Mucosa of gallbladder (tissue), 1 donor: ENCODE results near the gene GAL3ST3. TPM values are rescaled to one million over a fixed set of nuclear protein-coding genes. Genes with fewer than 3 reads are reported as not detected.
A peak's percentile ranks its signal among the peaks of the same experiment; 100 is the strongest.
"Not testable (repeated sequence)": the region's sequence is repeated elsewhere in the genome, so short reads cannot be mapped to it uniquely, and the experiment has no call there.

Source experiments
- DNase-seq: peaks from one replicate; pipeline ENCODE4 v3.0.0-alpha.2; 2020; ENCODE audit warnings: low spot score
- total RNA-seq: library from RNA; stranded (reverse); gene quantifications from one replicate; pipeline ENCODE4 v1.2.1, GENCODE V29; 2021
- donor health status: DM: no; HTN: no; CAD: no.

The GAL3ST3 gene, protein sequence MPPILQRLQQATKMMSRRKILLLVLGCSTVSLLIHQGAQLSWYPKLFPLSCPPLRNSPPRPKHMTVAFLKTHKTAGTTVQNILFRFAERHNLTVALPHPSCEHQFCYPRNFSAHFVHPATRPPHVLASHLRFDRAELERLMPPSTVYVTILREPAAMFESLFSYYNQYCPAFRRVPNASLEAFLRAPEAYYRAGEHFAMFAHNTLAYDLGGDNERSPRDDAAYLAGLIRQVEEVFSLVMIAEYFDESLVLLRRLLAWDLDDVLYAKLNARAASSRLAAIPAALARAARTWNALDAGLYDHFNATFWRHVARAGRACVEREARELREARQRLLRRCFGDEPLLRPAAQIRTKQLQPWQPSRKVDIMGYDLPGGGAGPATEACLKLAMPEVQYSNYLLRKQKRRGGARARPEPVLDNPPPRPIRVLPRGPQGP
- total RNA-seq, result 0.78 TPM

DNA sequence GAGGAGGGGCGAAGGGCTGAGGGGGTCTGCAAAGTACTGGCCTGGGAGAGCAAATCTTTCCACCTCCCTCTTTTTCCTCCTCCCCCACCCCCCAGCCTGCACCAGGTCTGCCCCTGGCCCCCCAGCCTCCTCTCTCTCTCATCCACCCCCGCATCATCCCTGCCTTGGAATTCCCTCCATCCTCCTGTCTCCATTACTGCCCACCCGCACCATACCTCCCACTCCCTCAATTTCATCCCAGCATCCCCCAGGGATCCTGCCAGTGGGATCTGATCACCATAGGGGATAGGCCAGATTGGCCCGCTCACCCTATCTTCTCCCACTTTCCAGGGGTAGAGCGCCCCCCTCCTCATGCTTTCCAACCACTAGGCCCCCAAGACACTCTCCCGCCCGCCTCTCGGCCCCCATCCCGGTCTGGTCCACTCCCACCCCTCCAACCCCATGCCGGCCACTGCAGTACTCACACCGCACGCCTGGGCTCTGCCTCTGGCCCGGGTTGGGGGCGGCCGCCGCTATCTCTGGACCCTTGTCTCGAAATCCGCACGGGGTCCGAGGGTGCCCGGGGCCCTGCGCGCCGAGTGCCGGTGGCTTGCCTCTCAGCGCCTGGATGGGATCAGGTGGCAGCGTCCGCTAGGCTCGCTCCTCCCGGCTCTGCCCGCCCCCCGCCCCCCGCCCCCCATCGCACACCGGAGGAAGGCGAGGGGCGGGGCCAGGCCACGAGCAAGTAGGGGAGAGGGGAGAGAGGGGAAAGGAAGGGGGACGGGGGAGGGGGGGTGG lies at the start of gene GAL3ST3:
GAL3ST3 (minus strand) TSS at position 615 of the 777 bp plus-strand sequence. CDS start 3,746 bp downstream, outside the sequence.
- DNase-seq, result no peak

DNA sequence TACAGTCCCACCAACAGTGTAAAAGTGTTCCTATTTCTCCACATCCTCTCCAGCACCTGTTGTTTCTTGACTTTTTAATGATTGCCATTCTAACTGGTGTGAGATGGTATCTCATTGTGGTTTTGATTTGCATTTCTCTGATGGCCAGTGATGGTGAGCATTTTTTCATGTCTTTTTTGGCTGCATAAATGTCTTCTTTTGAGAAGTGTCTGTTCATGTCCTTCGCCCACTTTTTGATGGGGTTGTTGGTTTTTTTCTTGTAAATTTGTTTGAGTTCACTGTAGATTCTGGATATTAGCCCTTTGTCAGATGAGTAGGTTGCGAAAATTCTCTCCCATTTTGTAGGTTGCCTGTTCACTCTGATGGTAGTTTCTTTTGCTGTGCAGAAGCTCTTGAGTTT lies 43.2 kb upstream of the GAL3ST3 start:
- not testable (repeated sequence) for DNase-seq

DNA sequence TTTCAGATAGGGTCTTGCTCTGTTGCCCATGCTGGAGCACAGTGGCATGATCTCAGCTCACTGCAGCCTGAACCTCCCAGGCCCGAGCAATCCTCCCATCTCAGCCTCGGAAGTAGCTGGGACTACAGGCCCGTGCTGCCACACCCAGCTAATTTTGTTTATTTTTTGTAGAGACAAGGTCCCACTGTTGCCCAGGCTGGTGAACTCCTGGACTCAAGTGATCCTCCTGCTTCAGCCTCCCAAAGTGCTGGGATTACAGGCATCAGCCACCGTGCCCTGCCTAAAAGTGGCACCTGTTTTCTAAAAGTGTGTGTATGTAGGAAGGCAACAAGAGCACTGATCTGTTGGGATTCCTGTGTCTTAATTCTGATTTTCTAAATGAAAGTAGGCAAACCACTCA lies 41.3 kb upstream of the GAL3ST3 start:
- DNase-seq, result no peak

DNA sequence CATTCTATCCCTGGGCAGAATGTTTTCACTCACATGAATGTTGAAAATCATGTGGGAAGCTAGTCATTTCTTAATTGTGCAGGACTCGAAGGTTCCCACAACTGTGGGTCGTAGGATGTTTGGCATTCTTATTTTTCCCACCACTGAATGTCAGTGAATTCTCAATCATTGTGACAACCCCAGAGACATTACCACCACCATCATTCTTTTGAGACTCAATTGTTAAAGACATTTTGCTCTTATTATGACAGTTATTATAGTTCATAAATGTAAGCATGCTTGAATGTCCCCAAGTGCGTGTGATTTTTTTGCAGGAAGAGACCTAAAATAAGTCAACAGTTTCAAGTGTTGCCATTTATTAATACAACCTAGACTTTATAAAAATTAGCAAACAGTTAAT lies 40.1 kb upstream of the GAL3ST3 start:
- DNase-seq, result no peak

DNA sequence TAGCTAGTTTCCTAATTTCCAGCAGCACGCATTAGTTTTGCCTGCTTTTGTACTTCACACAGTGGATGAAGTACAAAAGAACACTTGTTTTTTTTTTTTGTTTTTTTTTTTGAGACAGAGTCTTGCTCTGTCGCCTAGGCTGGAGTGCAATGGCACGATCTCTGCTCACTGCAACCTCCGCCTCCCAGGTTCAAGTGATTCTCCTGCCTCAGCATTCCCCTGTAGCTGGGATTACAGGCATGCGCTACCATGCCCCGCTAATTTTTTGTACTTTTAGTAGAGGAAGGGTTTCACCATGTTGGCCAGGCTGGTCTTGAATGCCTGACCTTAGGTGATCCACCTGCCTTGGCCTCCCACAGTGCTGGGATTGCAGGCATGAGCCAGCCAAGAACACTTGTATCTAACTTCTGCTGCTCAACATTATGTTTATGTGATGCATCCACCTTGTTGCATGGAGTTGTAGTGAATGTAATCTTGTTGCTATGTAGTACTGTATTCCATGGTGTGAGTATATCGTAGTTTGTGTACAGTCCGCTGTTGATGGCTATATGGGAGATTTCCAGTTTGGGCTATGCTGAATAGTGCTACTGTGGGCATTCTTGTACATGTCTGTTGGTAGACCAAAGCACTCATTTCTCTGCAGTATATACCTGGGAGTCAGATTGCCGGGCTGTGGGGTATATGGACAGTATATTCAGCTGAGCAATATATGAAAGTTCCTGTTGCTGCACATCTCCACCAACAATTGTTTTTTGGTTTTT lies 38.4 kb upstream of the GAL3ST3 start:
- DNase-seq, result no peak

DNA sequence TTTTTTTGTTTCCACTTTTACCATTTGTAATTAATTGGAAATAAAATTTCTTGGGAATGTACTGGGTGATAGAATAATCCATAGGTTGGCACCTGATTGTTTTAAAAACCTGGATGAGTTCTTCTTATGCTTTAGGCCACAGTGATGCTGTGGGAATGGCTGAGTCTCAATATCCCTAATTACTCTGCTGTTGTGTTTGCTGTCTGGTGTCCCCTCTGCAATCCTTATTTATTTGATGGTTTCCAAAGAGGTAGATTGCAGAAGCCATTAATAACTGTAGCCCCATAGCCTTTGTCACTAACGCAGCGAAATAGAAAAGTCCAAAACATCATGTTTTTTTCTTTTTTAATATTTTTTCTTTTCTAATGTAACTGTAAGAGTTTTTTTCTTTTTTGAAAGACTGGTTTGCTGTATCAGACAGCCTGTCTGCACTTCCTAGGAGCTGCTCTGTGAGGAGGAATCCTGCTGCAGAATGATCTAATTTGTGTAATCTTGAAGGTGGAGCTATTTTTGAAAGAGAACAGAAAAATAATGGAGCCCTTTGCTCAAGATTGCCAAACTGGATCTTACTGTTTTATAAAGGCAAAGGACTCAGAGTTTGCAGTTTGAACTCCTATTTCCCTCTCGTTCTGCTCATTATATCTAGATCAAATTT lies 36.0 kb upstream of the GAL3ST3 start:
- DNase-seq, result no peak

DNA sequence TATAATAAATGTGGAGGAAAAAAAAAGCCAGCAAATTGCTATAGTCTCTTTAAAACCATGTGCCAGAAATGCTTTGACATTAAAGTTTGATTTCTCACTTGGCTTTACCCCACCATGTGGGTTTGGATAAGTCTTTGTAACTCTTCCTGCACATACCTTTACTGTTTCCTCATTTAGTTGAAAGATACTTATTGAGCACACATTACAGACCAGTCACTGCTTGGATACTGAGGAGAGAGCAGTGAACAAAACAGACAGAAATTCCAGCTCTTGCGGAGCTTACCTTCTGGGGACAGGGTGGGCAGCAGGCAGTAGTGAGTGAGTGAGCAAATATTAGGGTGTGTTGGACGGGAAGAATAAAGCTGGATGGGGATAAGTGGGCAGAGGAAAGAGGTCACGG lies 34.8 kb upstream of the GAL3ST3 start:
- DNase-seq, result no peak

DNA sequence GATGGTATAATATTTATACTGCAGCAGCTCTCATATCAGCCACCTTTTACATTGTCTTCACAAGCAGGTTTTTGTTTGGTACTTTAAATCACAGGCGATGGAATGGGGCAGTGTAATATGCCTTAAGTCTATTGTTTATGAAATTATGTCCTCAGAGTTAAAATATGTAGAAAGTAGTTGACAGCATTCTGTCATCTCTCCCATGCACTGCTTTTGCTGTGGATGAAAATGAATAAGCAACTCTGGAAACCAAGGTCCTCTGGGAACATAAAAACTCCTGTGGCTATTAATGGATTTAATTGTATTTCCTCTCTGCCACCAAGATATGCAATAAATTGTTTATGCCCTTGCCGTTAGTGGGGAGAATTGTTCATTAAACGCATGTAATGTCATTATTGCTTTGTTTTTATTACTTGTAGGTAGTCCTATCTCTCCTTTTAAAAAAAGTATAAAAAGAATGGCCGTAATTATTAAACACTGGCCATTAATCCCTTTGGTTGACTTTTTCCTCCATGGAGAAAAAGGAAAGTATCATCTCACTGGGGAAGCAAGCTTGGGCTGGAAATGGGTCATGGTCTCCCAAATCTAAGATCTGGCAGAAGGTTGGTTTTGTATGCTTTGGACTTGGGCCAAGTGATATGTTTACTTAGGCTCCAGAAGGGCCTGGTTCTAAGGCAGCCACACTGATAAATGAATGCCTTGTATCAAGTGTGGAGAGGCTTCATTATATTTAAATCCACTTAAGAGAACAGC lies 34.2 kb upstream of the GAL3ST3 start:
- peak; percentile 29 for DNase-seq

DNA sequence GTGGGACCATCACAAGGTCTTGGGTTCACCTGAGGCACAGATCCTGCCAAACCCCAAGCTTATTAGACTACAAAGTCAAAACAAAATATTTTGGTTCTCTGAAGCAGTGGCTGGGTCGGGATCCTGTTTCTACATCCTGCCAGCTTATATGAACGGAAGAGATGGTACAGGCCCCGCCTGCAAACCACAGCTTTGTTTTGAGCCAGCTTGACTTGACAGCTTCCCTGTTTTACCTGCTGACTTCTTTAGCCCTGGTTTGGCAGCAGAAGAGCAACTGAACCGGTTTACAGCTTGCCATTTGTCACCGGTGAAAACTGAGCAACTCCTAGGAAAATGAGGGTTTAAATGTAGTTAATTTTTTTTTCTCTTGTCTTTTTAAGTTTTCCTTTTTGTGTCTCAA lies 32.5 kb upstream of the GAL3ST3 start:
- peak; percentile 79 for DNase-seq

DNA sequence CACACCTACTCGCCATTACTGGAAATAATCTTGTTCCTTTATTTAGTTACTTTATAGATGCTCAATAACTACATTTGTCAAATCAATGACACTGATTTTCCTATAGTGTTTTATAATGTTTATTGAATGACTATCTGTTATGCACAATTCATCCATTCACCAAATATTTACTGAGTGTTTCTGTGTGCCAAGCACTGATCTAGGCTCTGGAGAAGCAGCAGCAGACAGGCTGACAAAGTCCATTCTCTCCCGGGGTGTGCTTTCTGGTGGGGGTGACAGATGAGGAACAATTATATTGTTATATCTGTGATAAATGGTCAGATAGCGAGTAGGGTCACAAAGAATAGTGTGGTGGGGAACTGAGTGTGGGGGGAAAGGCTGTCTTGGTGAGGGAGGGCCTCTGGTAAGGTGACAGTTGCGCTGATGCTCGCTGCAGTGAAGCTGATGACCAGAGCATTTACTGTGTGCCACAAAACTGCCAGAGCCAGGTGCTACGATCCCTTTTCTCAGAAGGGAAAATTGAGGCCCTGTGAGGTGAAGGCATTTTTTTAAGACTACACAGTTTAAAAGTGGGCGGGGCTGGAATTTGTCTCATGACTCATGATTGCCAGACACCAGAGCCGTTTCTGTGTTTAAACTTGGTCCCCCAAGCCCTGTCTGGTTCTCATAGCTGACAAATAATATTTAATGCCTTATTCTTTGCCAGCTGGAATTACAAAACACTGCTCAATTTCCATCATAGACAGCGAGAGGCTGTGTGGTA lies 31.3 kb upstream of the GAL3ST3 start:
- DNase-seq, result peak; percentile 52

DNA sequence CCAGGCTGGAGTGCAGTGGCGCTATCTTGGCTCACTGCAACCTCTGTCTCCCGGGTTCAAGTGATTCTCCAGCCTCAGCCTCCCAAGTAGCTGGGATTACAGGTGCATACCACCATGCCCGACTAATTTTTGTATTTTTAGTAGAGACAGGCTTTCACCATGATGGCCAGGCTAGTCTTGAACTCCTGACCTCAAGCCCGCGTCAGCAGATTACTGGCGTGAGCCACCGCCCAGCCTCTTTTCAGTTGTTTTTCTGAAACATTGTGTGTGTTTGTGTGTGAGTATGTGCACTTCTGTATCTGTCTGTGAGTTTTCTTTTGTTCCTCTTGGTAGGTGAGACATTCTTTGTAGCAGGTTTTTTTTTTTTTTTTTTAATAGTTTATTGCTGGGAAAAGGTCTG lies 30.0 kb upstream of the GAL3ST3 start:
- DNase-seq, result not testable (repeated sequence)

DNA sequence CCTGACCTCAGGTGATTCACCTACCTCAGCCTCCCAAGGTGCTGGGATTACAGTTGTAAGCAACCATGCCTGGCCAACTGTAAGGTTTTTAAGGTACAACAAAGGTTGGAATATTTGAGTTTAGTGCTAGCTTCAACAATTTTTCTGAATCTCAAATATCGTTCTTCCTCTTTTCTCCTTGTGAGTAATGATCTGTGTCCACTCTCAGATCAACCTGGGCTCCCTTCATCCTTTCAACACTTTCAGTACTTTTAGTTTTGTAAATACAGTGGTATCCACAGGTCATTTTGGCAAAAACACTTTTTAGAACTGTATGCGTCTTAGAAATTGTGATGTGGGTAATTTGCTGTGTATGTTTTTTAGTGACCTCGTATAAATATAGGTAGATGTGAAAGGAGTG lies 29.0 kb upstream of the GAL3ST3 start:
- no peak for DNase-seq

DNA sequence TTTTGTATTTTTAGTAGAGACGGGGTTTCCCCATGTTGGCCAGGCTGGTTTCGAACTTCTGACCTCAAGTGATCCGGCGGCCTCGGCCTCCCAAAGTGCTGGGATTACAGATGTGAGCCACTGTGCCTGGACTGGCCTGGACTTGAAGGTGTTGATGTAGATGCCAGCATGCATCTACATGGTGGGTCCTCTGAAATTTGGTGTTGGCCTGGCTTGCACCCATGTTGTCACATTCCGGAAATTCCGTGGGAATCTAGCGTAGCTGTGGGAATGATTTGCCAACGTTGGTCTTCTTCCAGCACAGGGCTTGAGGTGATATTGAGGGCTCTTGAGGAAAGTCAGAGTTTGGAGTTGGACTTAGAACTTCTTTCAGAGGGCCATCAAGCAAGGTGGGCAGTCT lies 27.6 kb upstream of the GAL3ST3 start:
- no peak for DNase-seq

DNA sequence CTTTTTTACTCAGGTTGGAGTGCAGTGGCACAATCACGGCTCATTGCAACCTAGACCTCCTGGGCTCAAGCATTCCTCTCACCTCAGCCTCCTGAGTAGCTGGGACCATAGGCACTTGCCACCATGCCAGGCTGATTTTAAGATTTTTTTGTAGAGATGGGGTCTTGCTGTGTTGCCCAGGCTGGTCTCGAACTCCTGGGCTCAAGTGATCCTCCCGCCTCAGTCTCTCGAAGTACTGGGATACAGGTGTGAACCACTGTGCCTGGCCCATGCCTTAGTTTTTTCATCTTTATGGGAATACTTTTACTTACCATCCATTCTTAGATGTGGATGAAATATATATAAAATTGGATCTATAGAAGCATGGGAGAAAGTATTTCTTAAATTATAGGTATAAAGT lies 26.3 kb upstream of the GAL3ST3 start:
- no peak for DNase-seq

DNA sequence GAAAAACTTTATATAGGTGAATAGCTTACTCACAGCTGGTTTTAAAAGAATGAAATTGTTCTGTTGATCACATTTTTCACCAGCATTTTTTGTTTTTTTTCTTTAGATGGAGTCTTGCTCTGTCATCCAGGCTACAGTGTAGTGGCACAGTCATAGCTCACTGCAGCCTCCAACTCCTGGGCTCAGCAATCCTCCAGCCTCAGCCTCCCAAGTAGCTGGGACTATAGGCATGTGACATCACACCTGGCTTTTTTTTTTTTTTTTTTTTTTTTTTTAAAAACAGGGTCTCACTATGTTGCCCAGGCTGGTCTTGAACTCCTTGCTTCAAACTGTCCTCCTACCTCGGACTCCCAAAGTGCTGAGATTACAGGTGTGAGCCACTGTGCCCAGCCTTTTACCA lies 24.7 kb upstream of the GAL3ST3 start:
- DNase-seq, result no peak

DNA sequence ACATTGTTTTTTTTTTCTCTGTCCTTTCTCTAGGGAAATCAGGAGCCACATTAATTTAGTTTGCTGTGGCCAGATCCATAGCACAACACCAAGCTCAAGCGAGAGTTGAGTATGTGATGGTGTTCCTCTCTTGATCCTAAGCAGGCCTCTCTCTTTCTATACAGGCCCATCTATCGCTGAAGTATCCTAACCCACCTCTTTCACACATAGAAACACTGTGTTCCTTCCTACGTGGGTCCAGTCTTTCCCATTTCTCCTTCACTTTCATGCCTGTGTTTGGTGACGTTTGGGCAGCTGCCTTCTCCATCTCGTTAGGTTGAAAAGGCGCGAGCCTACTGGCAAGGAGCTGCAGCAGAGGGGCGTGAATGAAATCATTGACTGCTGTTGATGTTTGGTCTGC lies 23.6 kb upstream of the GAL3ST3 start:
- no peak for DNase-seq

DNA sequence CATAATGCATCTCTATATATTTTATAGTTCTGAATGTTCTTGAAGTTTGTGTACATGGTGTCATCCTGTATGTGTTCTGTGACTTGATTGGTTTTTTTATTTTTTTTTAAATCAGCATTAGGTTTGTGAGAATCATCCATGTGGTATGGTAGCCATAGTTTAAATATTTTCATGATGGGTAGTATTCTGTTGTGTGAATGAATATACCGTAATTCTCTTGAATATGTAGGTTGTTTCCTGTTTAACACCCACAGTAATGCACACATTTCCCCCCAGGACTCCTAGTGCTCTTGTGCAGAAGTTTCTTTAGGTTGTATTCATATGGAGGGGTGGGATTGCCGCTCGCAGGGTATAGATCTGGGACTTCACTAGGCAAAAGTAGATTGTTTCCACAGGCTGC lies 23.1 kb upstream of the GAL3ST3 start:
- no peak for DNase-seq

DNA sequence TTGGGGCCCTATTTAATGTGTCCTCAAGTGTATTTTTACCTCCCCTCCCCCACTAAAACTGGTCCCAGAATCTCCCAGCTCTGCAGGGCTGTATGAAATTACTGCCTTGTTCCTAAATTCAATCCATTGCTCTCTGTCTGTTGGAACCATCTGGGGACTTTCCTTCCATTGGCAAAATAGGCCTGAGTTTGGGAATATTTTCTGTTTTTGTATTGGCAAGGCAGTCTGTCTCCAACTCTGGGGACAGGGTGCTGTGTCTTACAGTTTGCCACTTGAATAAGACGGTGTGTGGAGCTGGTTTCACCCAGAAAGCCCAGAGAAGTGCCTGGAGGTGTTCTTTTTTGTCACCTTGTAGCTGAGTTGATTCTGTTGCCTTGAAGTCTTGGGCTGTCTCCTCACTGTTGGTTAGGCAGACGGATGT lies 22.4 kb upstream of the GAL3ST3 start:
- DNase-seq, result no peak

DNA sequence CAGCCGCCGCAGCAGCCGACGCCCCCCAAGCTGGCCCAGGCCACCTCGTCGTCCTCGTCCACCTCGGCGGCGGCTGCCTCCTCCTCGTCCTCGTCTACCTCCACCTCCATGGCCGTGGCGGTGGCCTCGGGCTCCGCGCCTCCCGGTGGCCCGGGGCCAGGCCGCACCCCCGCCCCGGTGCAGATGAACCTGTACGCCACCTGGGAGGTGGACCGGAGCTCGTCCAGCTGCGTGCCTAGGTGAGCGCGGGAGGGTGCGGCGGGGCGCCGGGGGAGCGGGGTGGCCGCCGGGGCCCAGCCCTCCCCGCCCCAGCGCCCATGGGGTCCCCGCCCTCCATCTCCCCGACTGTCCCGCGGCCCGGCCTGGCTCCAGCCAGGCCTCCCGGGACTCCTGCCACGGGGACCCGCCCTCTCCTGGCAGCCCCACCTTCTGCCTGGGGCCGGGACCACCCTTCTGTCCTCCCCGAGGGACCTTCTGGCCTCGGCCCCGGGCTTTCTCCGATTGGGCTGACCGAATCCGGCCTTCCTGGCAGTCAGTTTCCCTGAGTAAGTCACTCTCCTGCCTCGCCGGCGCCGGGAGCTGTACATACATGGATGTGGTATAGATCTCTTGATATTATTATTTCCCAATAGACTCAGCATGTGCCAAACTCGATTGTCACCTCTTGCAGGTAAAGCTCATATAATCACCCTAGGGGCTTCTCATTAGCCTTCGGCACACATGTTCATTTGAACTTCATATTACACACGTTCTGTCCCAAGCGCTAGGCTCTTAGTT lies 21.8 kb upstream of the GAL3ST3 start:
- DNase-seq, result no peak
